ENCODE results near the gene SNTG2.

SNTG2 gene

DNA sequence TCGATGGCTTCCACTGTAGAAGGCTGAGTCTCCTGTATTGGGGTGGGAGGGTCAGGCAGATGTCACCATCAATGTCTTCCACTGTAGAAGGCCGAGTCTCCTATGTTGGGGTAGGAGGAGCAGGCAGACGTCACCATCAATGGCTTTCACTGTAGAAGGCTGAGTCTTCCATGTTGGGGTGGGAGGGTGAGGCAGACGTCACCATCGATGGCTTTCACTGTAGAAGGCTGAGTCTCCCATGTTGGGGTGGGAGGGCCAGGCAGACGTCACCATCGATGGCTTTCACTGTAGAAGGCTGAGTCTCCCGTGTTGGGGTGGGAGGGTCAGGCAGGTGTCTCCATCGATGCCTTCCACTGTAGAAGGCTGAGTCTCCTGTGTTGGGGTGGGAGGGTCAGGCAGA, 345.1 kb downstream of the SNTG2 start:
- DNase-seq: no peak

DNA sequence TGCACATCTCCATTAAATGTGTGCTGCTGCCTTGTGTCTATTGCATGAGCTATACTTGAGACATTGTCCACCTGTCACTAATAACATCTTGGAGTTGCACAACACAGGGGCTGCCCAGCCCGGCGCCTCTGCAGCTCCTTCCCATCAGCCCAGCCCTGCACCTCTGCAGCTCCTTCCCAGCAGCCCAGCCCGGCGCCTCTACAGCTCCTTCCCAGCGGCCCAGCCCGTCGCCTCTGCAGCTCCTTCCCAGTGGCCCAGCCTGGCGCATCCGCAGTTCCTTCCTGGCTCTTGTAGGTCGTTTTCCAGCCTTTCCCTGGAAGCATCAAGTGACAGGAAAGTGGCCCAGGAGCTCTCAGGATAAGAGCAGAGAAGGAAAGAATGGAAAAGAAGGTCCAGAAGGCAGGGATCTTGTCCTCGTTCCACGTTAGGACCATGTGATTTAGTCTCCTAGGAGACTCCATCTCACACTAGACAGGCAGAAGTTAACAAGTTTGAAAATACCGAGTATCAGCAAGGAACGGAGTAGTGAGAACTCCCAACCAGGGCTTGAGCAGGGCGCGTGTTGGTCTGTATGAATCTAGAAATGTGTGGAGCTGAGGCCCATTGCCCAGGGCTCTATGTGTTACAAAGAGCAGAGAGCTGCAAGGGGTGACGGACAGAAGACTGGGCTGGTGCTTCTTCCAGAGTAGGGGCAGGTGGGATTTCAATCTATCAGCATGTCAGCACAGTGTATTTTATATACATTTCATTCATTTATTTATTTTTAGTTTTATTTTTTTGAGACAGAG, 346.9 kb downstream of the SNTG2 start:
- no peak for DNase-seq

DNA sequence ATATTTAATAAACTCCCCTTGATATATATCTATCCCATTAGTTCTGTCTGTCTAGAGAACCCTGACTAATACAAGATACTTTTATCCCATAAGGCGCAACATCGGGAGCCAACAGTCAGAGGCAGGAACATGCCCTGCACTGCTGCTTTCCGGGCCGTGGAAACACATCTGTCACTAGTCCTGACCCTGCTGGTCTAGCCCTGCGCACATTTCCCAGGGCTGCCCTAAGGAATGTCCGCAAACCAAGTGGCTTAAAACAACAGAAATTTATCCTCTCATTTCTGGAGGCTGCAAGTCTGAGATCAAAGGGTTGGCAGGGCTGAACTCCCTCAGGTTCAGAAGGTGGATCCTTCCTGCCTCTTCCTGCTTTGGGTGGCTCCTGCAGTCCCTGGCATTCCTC, 348.4 kb downstream of the SNTG2 start:
- DNase-seq: no peak

DNA sequence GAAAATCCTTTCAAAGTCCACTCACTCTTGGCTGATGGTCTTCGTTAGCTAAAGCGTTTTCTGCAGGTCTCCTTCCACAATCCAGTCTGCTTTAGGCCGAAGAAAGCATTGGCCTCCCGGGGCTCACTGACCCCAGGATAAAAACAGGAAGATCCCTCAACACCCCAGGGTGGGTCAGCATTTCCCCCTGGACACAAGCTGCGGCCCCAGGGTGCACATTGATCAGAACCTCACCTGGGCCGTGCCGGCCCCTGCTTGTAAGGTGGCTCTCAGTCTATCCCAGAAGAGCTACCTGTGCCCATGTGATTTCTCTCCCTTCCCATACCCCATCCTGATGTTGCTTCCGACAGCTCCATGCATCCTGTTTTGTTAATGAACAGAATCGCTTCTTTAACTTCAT, 349.6 kb downstream of the SNTG2 start:
- DNase-seq: no peak

DNA sequence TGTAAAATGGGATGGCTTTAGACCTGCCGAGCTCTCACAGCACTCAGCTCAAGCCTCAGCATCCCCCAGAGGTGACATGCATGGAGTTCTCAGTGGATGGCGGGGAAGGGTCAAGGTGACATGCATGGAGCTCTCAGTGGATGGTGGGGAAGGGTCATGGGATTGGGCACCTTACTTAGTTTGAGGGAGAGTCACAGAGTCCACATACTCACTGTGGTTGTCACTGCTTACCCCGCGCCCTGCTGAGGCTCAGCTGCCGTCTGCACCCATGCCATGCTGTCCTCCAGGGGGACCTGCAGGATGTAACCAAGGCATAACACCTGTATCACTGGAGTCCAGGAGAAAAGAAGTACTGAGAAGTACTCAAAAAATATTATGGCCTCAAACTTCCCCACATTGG, 350.4 kb downstream of the SNTG2 start:
- no peak for DNase-seq

DNA sequence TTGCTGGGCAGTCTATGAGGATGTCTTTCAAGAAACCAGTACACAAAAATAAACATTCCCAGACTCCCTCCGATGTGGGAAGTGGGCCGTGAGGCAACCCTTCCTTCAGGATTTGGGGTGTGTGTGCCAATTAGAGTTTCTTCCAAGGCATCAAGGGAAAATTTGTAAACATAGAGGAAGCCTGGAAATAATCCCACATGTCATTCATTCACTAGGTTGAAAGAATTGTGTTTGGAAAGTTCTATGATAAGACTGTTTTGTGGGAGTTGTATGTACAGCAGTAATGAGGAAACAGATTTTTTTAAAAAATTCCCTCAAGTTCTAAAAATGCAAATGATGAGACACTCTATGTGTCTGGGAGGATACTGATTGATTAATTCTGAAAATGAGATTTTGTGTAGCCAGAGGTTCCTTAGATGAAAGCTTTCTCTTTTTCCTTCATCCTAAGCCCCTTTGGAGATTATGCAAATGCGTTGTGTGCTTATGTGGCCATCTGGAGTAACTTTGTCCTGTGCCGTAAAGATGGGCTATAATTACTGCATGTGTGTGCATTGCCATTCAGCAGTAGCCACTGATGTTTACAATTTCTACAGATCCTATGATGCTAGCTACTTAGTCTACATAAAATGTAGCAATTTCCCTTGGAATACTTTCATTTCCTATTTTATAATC, 354.8 kb downstream of the SNTG2 start:
- no peak for DNase-seq

DNA sequence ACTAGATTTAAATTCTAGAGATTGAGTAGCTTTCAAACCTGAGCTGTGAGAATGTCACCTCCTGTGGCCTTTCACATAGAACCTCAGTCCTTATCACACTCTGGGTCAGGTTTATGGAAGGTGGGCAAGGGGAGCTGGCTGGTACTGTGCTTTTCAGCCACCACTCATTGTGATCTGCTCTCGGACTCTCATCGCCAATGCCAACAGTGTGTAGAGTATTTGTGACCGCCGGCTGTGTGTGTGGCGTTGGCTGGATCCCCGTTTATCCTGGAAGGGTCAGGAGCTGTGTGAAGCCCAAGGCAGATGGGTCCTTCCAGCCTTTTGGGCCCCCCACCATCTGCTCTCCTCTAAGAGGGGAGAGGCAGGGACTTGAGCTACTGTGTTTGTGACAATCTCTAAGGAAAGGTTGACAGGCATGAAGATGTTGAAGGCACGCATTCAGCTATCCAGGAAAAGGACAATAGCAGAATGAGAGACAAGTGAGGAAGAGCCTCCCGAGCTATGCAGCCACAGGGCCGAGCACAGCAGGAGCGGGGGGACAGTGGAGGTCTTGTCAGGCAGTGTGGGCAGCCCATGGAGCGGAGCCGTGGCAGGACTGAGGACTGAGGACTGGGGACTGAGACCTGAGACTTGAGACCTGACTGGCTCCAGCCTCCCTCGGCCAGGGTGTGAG, 355.5 kb downstream of the SNTG2 start:
- DNase-seq: no peak

DNA sequence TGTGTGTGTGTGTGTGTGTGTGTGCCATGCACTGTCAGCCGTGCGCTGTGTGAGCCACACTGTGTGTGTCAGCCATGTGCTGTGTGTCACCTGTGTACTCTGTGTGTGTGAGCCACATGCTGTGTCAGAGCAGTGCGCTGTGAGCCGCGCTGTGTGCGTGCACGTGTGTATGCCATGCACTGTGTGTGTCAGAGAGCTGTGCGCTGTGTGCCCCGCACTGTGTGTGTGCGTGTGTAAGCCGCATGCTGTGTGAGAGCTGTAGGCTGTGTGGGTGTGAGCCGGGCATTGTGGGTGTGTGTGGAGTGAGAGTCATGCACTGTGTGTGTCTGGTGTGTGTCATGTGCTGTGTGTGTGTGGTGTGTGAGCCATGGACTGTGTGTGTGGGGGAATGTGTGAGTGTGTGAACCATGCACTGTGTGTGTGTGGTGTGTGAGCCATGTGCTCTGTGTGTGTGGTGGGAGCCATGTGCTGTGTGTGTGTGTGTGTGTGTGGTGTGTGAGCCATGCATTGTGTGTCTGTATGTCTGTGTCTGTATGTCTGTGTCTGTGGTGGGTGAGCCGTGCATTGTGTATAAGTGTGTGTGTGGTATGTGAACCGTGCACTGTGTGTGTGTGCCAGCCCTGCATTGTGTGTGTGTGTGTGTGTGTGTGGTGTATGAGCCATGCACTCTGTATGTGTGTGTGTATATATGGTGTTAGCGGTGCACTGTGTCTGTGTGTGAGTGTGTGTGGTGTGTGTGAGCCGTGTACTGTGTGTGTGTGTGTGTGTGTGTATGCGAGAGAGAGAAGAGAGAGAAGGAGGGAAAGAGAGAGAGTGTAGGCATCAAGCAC, 356.3 kb downstream of the SNTG2 start:
- DNase-seq: no peak

DNA sequence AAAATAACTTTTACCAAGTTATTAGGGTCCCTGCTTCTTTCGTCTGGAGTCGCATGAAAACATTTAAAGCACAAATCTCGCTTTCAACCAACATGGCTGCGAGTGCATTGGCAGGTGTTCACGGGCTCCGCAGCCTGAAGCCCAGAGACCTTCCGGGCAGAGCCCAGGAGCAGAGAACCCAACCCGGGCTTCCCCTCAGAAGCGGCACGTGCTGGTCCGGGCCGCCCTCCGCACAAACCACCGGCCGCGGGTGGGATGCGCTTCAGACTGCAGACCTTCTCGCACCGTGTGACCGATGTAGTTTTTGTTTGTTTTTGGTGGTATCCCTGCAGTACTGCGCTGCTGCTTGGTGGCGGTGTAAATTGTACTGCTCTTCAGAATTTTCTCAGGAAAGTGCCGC, 357.0 kb downstream of the SNTG2 start:
- no peak for DNase-seq

DNA sequence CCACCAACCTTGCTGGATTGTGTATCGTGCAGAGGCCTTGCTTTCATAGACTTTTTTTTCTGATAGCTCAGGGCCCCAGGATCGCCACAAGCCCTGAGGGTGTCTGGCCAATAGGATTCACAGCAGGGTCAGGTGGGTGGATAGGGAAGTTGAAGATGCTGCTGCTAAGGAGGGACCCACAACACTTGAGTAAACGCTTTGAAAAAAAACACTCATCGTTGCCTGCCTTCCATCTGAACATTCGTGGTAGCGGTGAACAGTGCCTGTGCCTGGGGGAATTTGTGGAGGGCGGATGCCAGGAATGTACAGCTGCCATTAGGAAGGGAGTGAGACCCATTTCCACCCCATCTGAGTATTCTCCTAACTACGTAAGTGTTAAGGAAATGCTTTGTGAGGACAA, 358.0 kb downstream of the SNTG2 start:
- no peak for DNase-seq

DNA sequence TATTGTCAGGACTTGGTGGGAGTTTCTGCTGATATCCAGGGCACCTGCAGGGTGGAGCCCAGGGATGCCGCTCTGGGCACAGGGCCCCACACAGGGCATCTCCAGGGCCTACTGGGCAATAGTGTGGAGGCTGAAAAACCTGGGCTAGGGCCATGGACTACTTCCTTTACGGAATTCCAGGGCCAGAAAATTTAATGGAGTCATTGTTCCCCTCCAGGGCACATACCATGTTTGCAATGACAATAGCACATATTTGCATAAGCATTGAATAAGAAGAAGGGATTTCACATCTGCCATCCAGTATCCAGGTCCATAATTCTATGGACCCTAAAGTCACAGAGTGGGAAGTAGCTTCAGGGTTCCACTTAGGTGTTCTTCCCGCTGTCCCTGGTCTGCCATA, 358.9 kb downstream of the SNTG2 start:
- DNase-seq: no peak

DNA sequence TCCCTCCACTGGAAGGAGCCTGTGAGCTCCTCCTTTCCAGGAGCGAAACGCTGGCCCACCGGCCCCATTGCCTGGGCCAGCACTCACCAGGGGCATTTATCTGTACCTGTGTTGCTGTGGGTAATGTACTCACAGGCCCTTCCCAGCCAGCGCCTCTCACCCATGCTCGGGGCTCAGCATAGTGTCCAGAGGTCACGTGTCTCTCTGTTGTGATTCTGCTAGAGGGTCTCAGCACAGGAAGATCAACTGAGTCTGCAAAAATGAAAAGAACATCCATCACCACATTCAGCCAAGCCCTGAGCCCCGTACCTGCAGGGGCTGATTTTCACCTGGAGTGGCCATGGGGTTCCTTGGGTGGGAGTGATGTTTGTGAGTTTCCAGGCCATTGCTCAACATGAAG, 359.6 kb downstream of the SNTG2 start:
- no peak for DNase-seq

DNA sequence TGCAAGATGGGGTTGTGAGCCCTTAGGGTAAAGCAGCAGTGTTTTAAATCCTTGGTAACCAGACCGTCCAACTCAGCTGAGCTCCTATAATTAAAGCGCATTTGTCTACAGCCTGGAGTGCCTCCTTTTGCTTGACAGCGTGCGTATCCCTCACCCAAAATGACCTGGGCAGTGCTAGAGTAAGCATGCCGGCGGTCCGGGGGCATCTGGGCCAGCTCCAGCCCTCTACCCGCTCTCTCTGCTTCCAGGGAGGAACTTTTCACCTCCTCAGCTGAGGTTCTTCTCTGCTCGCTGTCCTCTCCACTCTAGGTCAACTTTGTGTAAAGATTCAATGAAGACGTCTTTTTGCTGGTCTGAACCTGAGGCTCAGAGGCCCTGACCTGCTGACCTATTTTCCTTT, 360.2 kb downstream of the SNTG2 start:
- no peak for DNase-seq

DNA sequence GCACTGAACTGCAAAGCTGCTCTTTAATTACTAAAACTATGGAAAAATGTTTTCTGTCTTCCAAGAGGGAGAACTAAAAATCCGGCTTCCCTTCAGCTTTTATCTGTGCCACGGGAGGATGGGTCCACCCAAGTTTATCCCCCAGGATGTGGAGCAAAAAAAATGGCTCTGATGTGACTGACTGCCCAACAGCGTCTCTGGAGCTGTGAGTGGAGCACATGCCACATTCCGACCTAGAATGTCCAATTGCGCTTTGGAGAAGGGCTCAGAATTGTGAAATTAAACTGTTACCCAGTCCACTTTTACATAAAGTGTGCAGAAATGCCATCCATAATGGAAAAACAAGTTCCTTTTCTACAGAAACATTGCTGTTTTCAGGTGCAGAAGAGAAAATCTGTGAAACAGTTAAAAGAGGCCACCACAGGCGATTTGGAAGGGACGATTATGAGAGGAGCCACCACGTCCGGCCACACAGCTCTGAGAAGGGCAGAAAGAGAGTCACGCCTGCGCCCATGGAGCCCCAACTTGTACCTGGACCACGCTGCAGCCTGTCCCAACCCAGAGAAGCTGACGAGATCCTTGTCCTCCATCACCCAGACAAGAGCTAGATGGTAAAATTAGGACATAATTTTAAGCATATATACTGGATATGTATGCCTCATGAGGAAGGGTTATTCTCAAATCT, 362.7 kb downstream of the SNTG2 start:
- no peak for DNase-seq

DNA sequence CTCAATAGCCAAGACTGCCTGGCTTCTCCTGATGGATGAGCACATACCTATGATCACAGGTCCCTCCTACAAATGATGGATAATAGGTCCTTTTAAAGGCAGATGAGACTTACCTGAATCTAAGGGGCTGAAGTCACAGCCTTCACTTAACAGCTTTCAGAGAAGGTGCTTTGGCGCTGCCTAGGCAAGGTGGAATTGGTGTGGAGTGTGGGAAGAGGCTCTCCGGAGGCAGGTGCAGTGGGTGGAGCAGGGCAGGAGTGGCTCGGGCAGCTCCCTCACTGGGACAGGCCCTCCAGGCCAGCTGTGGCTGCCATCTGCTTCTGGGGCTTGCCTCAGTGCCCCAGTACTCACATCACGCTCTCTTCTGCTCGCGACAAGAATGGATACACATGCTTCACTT, 363.6 kb downstream of the SNTG2 start:
- no peak for DNase-seq

DNA sequence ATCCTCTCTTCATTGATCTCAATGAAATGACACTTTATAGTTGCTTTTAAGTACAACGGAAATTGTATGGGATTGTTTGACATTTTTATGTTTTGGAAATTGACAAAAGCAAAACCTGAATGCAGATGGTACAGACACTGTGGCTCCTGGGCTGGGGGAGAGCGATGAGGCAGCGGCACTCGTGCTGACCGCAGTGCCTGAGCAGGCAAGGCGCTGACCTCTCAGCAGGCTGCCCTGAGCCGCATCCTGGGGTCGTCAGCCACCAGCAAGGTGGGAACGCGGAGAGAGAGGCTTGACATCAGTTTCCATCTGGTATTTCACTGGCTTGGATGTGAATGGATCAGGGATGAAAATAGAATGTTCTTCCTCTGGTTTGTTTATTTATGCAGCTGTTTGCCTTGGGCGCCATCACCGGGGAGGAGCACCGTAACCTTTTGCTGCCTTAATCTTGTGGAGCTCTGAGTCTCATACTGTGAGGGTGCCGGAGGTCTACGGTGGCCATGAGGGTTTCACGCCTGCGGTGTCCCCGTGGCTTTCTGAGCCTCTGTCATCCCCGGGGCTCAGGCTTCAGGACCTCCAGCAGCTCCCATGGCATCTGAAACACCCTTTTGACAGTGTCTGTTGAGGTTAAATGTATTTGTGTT, 367.8 kb downstream of the SNTG2 start:
- DNase-seq: no peak

DNA sequence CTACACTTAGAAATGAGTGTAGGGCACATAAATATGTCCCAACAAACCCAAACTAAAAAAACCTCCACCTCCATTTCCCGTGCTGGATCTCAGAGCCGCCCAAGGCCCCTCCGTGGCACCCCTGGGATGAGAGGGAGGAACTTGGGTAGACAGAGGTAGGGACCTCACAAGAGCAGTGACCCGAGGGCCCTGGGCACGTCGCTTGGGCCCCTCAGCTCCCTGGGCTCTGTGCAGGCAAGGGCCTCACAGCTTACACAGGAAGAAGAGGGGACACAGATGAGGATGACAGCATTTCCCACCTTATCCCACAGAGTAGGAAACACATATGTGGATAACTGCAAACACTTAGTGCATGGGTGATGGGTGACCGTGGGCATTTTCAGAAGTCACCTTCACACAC, 368.7 kb downstream of the SNTG2 start:
- DNase-seq: no peak

DNA sequence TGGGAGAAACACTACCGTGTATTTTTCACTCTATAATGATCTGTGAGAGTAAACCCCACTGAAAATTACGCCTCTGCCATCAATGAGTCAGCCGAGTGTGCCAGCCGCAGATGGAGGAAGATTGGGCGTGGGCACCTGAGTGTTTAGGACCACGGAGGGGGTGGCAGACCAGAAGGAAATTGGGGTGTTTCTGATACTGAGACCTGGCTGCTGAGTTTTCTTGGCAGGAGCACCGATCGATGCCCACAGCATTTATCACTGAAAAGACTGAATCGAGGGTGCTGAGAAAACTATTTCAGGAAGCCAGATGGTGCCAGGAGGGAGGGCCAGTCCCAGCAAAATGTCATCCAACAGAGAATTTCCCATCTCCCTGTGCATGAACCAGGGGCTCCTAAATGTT, 370.7 kb downstream of the SNTG2 start:
- no peak for DNase-seq

DNA sequence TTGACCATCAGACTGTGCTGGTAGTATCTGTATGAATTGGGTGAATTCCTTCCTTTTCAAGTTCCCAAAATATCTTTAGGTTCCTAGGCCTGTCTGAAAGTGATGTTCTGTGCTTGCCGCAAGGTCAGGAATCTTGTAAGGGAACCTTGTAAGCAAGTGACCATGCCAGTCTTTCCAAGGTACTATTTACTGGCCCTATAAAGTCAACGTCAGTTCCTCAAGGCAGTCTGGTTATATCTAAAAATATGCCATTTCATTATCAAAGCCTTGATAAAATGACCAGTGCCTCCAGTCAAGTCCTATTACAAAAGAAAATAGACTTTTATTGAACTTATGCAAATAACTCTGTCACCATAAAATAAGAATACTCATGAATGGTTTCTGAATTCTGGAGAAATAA, 374.2 kb downstream of the SNTG2 start:
- no peak for DNase-seq

DNA sequence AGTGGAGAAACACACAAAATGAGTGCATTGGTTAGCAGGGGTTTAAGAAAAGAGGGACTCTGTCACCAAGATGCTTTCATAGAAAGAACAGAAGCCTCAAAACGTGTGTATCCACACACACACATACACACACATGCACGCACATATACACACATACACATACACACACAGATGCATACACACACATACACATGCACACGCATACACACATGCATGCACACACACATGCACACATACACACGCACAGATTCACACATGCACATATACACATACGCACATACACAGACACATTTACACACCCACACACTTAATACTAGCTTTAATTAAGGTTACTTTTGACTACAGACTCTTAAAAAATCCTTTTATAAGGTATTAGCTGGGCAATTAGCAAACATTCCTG, 378.0 kb downstream of the SNTG2 start:
- no peak for DNase-seq

DNA sequence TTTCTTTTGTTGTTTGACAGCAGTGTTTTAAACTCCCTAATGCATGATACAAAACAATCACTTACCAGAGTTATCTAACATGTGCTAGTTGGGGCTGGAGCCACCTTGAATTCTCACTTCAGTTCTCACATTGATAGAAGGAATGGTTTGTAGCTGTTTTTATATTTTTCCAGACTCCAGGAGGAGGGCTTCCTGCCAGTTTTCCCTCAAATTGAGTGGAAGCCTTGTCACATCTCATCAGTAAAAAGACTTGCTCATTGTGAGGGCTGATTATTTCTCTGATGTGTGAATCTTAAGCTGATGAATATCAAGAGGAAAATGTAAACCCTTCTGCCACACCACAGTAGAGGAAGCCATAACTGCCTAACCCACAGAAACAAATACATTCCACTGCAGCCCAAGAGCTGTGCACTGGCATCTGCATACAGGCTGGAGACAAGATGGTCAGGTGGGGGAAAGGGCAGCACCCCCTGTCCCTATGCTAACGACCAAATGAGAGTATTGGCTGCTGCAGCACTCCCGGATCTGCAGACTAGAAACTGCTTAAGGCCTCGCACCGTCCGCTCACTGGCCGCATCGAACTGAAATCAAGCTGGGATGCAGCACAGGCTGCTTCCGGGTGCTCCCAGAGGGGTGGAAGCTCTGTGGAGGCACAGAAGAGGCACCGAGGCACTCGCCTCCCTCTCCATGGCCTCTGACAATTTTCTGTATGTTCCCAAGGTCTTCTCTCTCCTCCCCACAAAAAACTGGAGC, 388.9 kb downstream of the SNTG2 start:
- no peak for DNase-seq

Measured in T-helper 1 cell (primary cell).